ENCODE measurements around the gene XPO4. TPM values are rescaled to one million over a fixed set of nuclear protein-coding genes. Genes with fewer than 3 reads are reported as not detected.

XPO4 gene
- total RNA-seq, 1 experiment from 2014 or later: 36.3 TPM

- Histone ChIP-seq H3K36me3 (ENCODE audit: insufficient read depth, low read length) (peaks cover 31% of the 10 kb centered on the region), H3K27ac (ENCODE audit: low read length) (no peak overlapping the region), H3K27me3 (ENCODE audit: low read length) (no peaks in the 10 kb centered on the region), H3K4me2 (ENCODE audit: low read depth, low read length, poor library complexity, severe bottlenecking) (no peak overlapping the region), H3K79me2 (ENCODE audit: low read length) (peaks cover 44% of the 10 kb centered on the region), H3K9me3 (ENCODE audit: low read length) (no peaks in the 10 kb centered on the region), H3K9me2 (replicated peaks; ENCODE audit: insufficient read depth, low read length) (no peaks in the 10 kb centered on the region), H3K4me1 (ENCODE audit: low read length) (no peaks in the 10 kb centered on the region), H3K9ac (ENCODE audit: low read length) (no peak overlapping the region), H3K4me3 (ENCODE audit: low read length) (no peak overlapping the region), H2AFZ (ENCODE audit: low read length) (no peak overlapping the region), H4K20me1 (ENCODE audit: insufficient read depth, low read depth, low read length) (no peaks in the 10 kb centered on the region)
- DNase-seq: no peak
Observed at GRCh38 chr13:20808874-20809273, 93.7 kb downstream of the XPO4 start.

DNA sequence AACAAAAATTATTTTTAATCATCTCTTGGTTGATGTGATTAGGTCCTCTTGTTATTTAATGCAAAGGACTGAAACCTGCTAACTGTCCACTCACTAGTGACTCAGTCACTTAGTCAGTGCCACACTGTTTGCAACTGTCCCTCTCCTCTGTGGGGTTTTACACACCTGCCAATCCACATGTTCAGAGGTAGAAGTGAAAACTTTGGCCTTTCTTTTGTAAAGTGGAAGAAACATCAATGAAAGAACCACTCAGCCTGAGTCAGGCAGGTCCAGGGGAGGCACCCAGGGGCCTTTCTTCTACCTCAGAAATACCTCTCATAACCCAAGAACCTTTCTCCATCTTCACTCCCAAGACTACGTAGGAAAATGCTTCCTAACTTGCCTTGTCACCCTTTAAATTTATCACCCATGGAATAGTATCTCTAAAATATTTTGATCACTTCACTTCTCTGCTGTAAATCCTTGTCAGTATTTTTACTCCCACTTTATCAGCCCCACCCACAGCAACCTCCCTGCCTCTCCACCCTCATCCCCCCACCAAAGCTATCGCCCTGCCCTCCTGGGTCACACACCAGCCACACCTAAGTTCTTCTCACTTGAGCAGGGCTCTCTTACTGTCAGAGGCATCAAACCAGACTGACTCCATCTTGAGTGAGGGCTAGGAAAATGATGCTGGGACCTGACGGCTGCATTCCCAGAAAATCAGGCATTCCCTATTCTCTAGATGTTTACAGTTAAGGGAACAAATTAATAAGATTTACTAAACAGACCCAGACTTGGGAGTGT, 99.2 kb downstream of the XPO4 start:
- no peaks in the 10 kb centered on the region for H4K20me1 ChIP-seq (ENCODE audit: insufficient read depth, low read depth, low read length)
- H3K9ac ChIP-seq (ENCODE audit: low read length): no peak overlapping the region
- H3K27ac ChIP-seq (ENCODE audit: low read length): no peak overlapping the region
- no peaks in the 10 kb centered on the region for H3K9me2 ChIP-seq (replicated peaks; ENCODE audit: insufficient read depth, low read length)
- H3K4me3 ChIP-seq (ENCODE audit: low read length): no peak overlapping the region
- peaks cover 21% of the 10 kb centered on the region for H3K79me2 ChIP-seq (ENCODE audit: low read length)
- no peak overlapping the region for H3K4me2 ChIP-seq (ENCODE audit: low read depth, low read length, poor library complexity, severe bottlenecking)
- no peak for DNase-seq
- H3K36me3 ChIP-seq (ENCODE audit: insufficient read depth, low read length): peaks cover 13% of the 10 kb centered on the region
- no peaks in the 10 kb centered on the region for H3K9me3 ChIP-seq (ENCODE audit: low read length)
- no peaks in the 10 kb centered on the region for H3K27me3 ChIP-seq (ENCODE audit: low read length)
- no peak overlapping the region for H2AFZ ChIP-seq (ENCODE audit: low read length)
- no peaks in the 10 kb centered on the region for H3K4me1 ChIP-seq (ENCODE audit: low read length)

GRCh38 chr13:20801707-20802106, 100.8 kb downstream of the XPO4 start:
- Histone ChIP-seq H3K4me2 (ENCODE audit: low read depth, low read length, poor library complexity, severe bottlenecking) (no peak overlapping the region), H2AFZ (ENCODE audit: low read length) (no peak overlapping the region), H3K27ac (ENCODE audit: low read length) (no peak overlapping the region), H3K9ac (ENCODE audit: low read length) (no peak overlapping the region), H3K79me2 (ENCODE audit: low read length) (peaks cover 21% of the 10 kb centered on the region), H3K4me1 (ENCODE audit: low read length) (no peaks in the 10 kb centered on the region), H4K20me1 (ENCODE audit: insufficient read depth, low read depth, low read length) (no peaks in the 10 kb centered on the region), H3K9me3 (ENCODE audit: low read length) (no peaks in the 10 kb centered on the region), H3K27me3 (ENCODE audit: low read length) (no peaks in the 10 kb centered on the region), H3K9me2 (replicated peaks; ENCODE audit: insufficient read depth, low read length) (no peaks in the 10 kb centered on the region), H3K36me3 (ENCODE audit: insufficient read depth, low read length) (peaks cover 6% of the 10 kb centered on the region; the same call in 1 of the 2 replicates), H3K4me3 (ENCODE audit: low read length) (no peak overlapping the region)
- DNase-seq: no peak

DNA sequence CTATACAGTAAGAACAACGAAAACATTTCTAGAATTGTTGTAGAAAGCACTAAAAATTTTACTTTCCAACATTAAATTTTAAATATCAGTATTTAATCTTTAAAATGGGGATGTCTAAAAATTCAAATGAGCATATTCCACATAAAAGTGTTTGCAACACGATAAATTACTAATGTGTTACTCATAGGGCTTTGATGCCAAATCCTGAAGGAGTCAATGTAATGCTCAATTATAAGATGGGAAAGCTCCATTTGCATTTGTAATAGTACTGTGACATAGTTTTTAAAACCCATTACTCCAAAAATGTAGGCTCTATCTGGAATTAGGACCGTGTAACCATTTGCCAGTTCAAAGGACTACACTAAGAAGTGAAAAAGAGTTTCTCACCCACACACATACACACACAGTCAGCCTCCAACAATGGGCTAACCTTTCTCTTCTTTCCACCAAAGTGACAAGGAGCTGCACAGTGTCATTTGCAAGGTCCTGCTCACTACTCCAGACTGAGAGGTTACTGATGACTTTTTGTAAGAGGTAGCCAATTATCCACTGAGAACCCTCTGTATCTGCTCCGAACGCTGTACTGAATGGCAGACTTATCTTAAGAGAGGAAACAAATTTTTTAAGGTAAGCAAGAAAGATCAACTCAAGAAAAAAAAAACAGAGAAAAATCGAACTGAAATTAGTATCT, 102.7 kb downstream of the XPO4 start:
- peaks cover 29% of the 10 kb centered on the region for H3K79me2 ChIP-seq (ENCODE audit: low read length)
- no peaks in the 10 kb centered on the region for H3K9me2 ChIP-seq (replicated peaks; ENCODE audit: insufficient read depth, low read length)
- H2AFZ ChIP-seq (ENCODE audit: low read length): no peak overlapping the region
- H3K27ac ChIP-seq (ENCODE audit: low read length): no peak overlapping the region
- no peaks in the 10 kb centered on the region for H3K4me1 ChIP-seq (ENCODE audit: low read length)
- H3K36me3 ChIP-seq (ENCODE audit: insufficient read depth, low read length): peaks cover 19% of the 10 kb centered on the region
- no peak overlapping the region for H3K4me3 ChIP-seq (ENCODE audit: low read length)
- H3K9ac ChIP-seq (ENCODE audit: low read length): no peak overlapping the region
- H4K20me1 ChIP-seq (ENCODE audit: insufficient read depth, low read depth, low read length): no peaks in the 10 kb centered on the region
- no peak for DNase-seq
- no peaks in the 10 kb centered on the region for H3K9me3 ChIP-seq (ENCODE audit: low read length)
- H3K27me3 ChIP-seq (ENCODE audit: low read length): no peaks in the 10 kb centered on the region
- H3K4me2 ChIP-seq (ENCODE audit: low read depth, low read length, poor library complexity, severe bottlenecking): no peak overlapping the region

DNA sequence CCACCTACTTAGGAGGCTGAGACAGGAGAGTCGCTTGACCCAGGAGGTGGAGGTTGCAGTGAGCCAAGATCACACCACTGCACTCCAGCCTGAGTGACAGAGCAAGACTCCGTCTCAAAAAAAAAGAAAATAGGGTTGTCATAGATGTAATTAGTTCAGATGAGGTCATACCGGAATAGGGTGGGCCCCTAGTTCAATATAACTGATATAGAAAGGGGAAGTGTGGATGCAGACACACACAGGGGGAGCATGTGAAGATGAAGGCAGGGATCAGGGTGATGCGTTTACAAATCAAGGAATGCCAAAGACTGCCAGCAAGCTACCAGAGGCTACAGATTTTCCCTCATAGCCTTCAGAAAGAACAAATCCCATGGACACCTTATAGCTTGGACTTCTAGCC, 104.5 kb downstream of the XPO4 start:
- Histone ChIP-seq H4K20me1 (ENCODE audit: insufficient read depth, low read depth, low read length) (no peaks in the 10 kb centered on the region), H3K27me3 (ENCODE audit: low read length) (no peaks in the 10 kb centered on the region), H3K9me3 (ENCODE audit: low read length) (no peaks in the 10 kb centered on the region), H3K79me2 (ENCODE audit: low read length) (peaks cover 22% of the 10 kb centered on the region), H2AFZ (ENCODE audit: low read length) (no peak overlapping the region), H3K9ac (ENCODE audit: low read length) (no peak overlapping the region), H3K4me3 (ENCODE audit: low read length) (no peak overlapping the region), H3K4me1 (ENCODE audit: low read length) (no peaks in the 10 kb centered on the region), H3K27ac (ENCODE audit: low read length) (no peak overlapping the region), H3K36me3 (ENCODE audit: insufficient read depth, low read length) (peaks cover 31% of the 10 kb centered on the region), H3K4me2 (ENCODE audit: low read depth, low read length, poor library complexity, severe bottlenecking) (no peak overlapping the region), H3K9me2 (replicated peaks; ENCODE audit: insufficient read depth, low read length) (no peaks in the 10 kb centered on the region)
- no peak for DNase-seq

- Histone ChIP-seq H3K4me3 (ENCODE audit: low read length) (no peak overlapping the region), H4K20me1 (ENCODE audit: insufficient read depth, low read depth, low read length) (no peaks in the 10 kb centered on the region), H3K9me3 (ENCODE audit: low read length) (no peaks in the 10 kb centered on the region), H3K27me3 (ENCODE audit: low read length) (no peaks in the 10 kb centered on the region), H3K9me2 (replicated peaks; ENCODE audit: insufficient read depth, low read length) (no peaks in the 10 kb centered on the region), H3K9ac (ENCODE audit: low read length) (no peak overlapping the region), H3K27ac (ENCODE audit: low read length) (no peak overlapping the region), H3K79me2 (ENCODE audit: low read length) (peaks cover 15% of the 10 kb centered on the region), H3K36me3 (ENCODE audit: insufficient read depth, low read length) (peaks cover 31% of the 10 kb centered on the region), H3K4me1 (ENCODE audit: low read length) (no peaks in the 10 kb centered on the region), H2AFZ (ENCODE audit: low read length) (no peak overlapping the region), H3K4me2 (ENCODE audit: low read depth, low read length, poor library complexity, severe bottlenecking) (no peak overlapping the region)
- no peak for DNase-seq
Observed at GRCh38 chr13:20796791-20797508, 105.6 kb downstream of the XPO4 start.

DNA sequence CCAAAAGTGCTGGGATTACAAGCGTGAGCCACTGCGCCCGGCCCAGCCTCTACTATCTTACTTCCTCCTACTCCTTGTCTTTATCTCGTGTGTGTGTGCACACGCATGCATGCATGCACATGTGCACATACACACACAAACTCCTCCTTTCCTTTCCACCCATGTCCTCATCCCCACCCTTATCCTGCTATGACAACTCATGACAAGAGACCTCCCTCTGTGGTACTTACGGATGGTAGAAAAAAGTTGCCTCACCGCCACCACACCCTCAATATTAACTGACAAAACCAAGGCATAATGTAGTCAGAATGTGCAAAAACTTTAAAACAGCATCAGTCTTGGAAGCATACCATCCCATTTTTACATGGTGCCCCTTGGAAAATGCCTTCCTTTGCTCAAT, 112.9 kb downstream of the XPO4 start:
- peaks cover 37% of the 10 kb centered on the region for H3K36me3 ChIP-seq (ENCODE audit: insufficient read depth, low read length)

GRCh38 chr13:20788312-20788711, 114.2 kb downstream of the XPO4 start:
- Histone ChIP-seq H3K9me3 (ENCODE audit: low read length) (no peaks in the 10 kb centered on the region), H4K20me1 (ENCODE audit: insufficient read depth, low read depth, low read length) (no peaks in the 10 kb centered on the region), H3K4me1 (ENCODE audit: low read length) (no peaks in the 10 kb centered on the region), H3K9me2 (replicated peaks; ENCODE audit: insufficient read depth, low read length) (no peaks in the 10 kb centered on the region), H3K4me3 (ENCODE audit: low read length) (no peak overlapping the region), H3K36me3 (ENCODE audit: insufficient read depth, low read length) (peaks cover 27% of the 10 kb centered on the region), H3K9ac (ENCODE audit: low read length) (no peak overlapping the region), H3K27ac (ENCODE audit: low read length) (no peak overlapping the region), H3K27me3 (ENCODE audit: low read length) (no peaks in the 10 kb centered on the region), H3K79me2 (ENCODE audit: low read length) (no peaks in the 10 kb centered on the region), H3K4me2 (ENCODE audit: low read depth, low read length, poor library complexity, severe bottlenecking) (no peak overlapping the region), H2AFZ (ENCODE audit: low read length) (no peak overlapping the region)
- no peak for DNase-seq

More for the DNA sequence above, 112.9 kb downstream of the XPO4 start:
- no peaks in the 10 kb centered on the region for H3K9me2 ChIP-seq (replicated peaks; ENCODE audit: insufficient read depth, low read length)
- no peak overlapping the region for H3K9ac ChIP-seq (ENCODE audit: low read length)
- H2AFZ ChIP-seq (ENCODE audit: low read length): no peak overlapping the region
- DNase-seq: no peak
- H4K20me1 ChIP-seq (ENCODE audit: insufficient read depth, low read depth, low read length): no peaks in the 10 kb centered on the region
- no peak overlapping the region for H3K4me2 ChIP-seq (ENCODE audit: low read depth, low read length, poor library complexity, severe bottlenecking)
- no peaks in the 10 kb centered on the region for H3K4me1 ChIP-seq (ENCODE audit: low read length)
- H3K79me2 ChIP-seq (ENCODE audit: low read length): peaks cover 6% of the 10 kb centered on the region; the same call in 1 of the 2 replicates
- H3K9me3 ChIP-seq (ENCODE audit: low read length): no peaks in the 10 kb centered on the region
- no peak overlapping the region for H3K4me3 ChIP-seq (ENCODE audit: low read length)
- no peaks in the 10 kb centered on the region for H3K27me3 ChIP-seq (ENCODE audit: low read length)
- H3K27ac ChIP-seq (ENCODE audit: low read length): no peak overlapping the region

Data from Karpas-422 (cell line).